Central memory CD8-positive, alpha-beta T cell (primary cell): ENCODE results near the gene MTTP.

Experiments
- ATAC-seq: fragments of 150-1000 bp; cut with Tn5 transposase; replicated peaks from 2 replicates; pipeline ENCODE4 v1.10.0; 2022; ENCODE audit warnings: mild to moderate bottlenecking, moderate FRiP score, moderate number of reproducible peaks; ENCODE audit not compliant: poor library complexity, severe bottlenecking; ENCODE audit errors: extremely low read depth
- DNase-seq, 2 donors: peaks; one replicate each; pipeline ENCODE4 v3.0.0; 2021; ENCODE audit warnings: low spot score in 2 of 2
- H3K27ac Mint-ChIP-seq: one replicate; pipeline ENCODE4 v1.8.0; 2022; ENCODE audit warnings: low read depth, mild to moderate bottlenecking, moderate library complexity, mixed read lengths
- H3K27me3 Mint-ChIP-seq: one replicate; pipeline ENCODE4 v1.8.0; 2022; ENCODE audit warnings: mixed read lengths
- H3K36me3 Mint-ChIP-seq: one replicate; pipeline ENCODE4 v1.8.0; 2022; ENCODE audit warnings: mild to moderate bottlenecking, moderate library complexity, mixed read lengths; ENCODE audit not compliant: insufficient read depth
- H3K4me1 Mint-ChIP-seq: one replicate; pipeline ENCODE4 v1.8.0; 2022; ENCODE audit warnings: mixed read lengths
- H3K4me3 Mint-ChIP-seq: one replicate; pipeline ENCODE4 v1.8.0; 2022; ENCODE audit warnings: mild to moderate bottlenecking, moderate library complexity, mixed read lengths
- H3K9me3 Mint-ChIP-seq: one replicate; pipeline ENCODE4 v1.8.0; 2022; ENCODE audit warnings: mixed read lengths

Gene MTTP

GRCh38 chr4:99572527-99573240, 1.9 kb upstream of the MTTP start:
- Mint-ChIP-seq H3K9me3 (no peaks in the 10 kb centered on the region), H3K4me1 (no peaks in the 10 kb centered on the region), H3K27ac (no peak overlapping the region), H3K4me3 (no peak overlapping the region), H3K36me3 (no peaks in the 10 kb centered on the region), H3K27me3 (peaks cover 77% of the 10 kb centered on the region)
- no peak for ATAC-seq
- no peak for DNase-seq

- H3K4me1 Mint-ChIP-seq, result no peaks in the 10 kb centered on the region
- DNase-seq (no peak), ATAC-seq (no peak)
- no peaks in the 10 kb centered on the region for H3K36me3 Mint-ChIP-seq
- H3K4me3 Mint-ChIP-seq, result no peak overlapping the region
- H3K27me3 Mint-ChIP-seq, result peaks cover 77% of the 10 kb centered on the region
- no peak overlapping the region for H3K27ac Mint-ChIP-seq
- H3K9me3 Mint-ChIP-seq, result no peaks in the 10 kb centered on the region
Observed at GRCh38 chr4:99573735-99574368, 772 bp upstream of the MTTP start.

GRCh38 chr4:99578714-99579113, 4.1 kb downstream of the MTTP start:
- H3K4me1 Mint-ChIP-seq, result no peaks in the 10 kb centered on the region
- DNase-seq (no peak), ATAC-seq (no peak)
- no peaks in the 10 kb centered on the region for H3K9me3 Mint-ChIP-seq
- no peaks in the 10 kb centered on the region for H3K36me3 Mint-ChIP-seq
- H3K27ac Mint-ChIP-seq, result no peak overlapping the region
- peaks cover 67% of the 10 kb centered on the region for H3K27me3 Mint-ChIP-seq
- no peak overlapping the region for H3K4me3 Mint-ChIP-seq

- no peaks in the 10 kb centered on the region for H3K4me1 Mint-ChIP-seq
- no peak for ATAC-seq
- H3K36me3 Mint-ChIP-seq, result no peaks in the 10 kb centered on the region
- H3K27me3 Mint-ChIP-seq, result peaks cover 48% of the 10 kb centered on the region
- H3K9me3 Mint-ChIP-seq, result no peaks in the 10 kb centered on the region
- no peak overlapping the region for H3K4me3 Mint-ChIP-seq
- DNase-seq, result no peak
- no peak overlapping the region for H3K27ac Mint-ChIP-seq
Observed at GRCh38 chr4:99585516-99585915, 10.9 kb downstream of the MTTP start.

- Mint-ChIP-seq H3K27ac (no peak overlapping the region), H3K9me3 (no peaks in the 10 kb centered on the region), H3K4me3 (no peak overlapping the region), H3K27me3 (peaks cover 43% of the 10 kb centered on the region), H3K36me3 (no peaks in the 10 kb centered on the region), H3K4me1 (no peaks in the 10 kb centered on the region)
- ATAC-seq (no peak), DNase-seq (no peak)
Observed at GRCh38 chr4:99586322-99586721, 11.7 kb downstream of the MTTP start.

- ATAC-seq (no peak), DNase-seq (no peak)
- no peak overlapping the region for H3K4me3 Mint-ChIP-seq
- H3K27me3 Mint-ChIP-seq, result peaks cover 39% of the 10 kb centered on the region
- H3K4me1 Mint-ChIP-seq, result no peaks in the 10 kb centered on the region
- no peak overlapping the region for H3K27ac Mint-ChIP-seq
- no peaks in the 10 kb centered on the region for H3K36me3 Mint-ChIP-seq
- H3K9me3 Mint-ChIP-seq, result no peaks in the 10 kb centered on the region
Observed at GRCh38 chr4:99586797-99587196, 12.2 kb downstream of the MTTP start.

- peaks cover 33% of the 10 kb centered on the region for H3K27me3 Mint-ChIP-seq
- no peak overlapping the region for H3K4me3 Mint-ChIP-seq
- H3K36me3 Mint-ChIP-seq, result no peaks in the 10 kb centered on the region
- no peak overlapping the region for H3K27ac Mint-ChIP-seq
- ATAC-seq (no peak), DNase-seq (no peak)
- no peaks in the 10 kb centered on the region for H3K9me3 Mint-ChIP-seq
- H3K4me1 Mint-ChIP-seq, result no peaks in the 10 kb centered on the region
Observed at GRCh38 chr4:99587309-99587708, 12.7 kb downstream of the MTTP start.

- H3K4me3 Mint-ChIP-seq, result no peak overlapping the region
- peaks cover 28% of the 10 kb centered on the region for H3K27me3 Mint-ChIP-seq
- no peaks in the 10 kb centered on the region for H3K9me3 Mint-ChIP-seq
- no peak for DNase-seq
- H3K4me1 Mint-ChIP-seq, result no peaks in the 10 kb centered on the region
- no peak for ATAC-seq
- no peaks in the 10 kb centered on the region for H3K36me3 Mint-ChIP-seq
- H3K27ac Mint-ChIP-seq, result no peak overlapping the region
Observed at GRCh38 chr4:99587803-99588202, 13.2 kb downstream of the MTTP start.

GRCh38 chr4:99591757-99592156, 17.1 kb downstream of the MTTP start:
- no peaks in the 10 kb centered on the region for H3K36me3 Mint-ChIP-seq
- H3K27me3 Mint-ChIP-seq, result peaks cover 13% of the 10 kb centered on the region
- H3K27ac Mint-ChIP-seq, result no peak overlapping the region
- H3K4me1 Mint-ChIP-seq, result no peaks in the 10 kb centered on the region
- no peaks in the 10 kb centered on the region for H3K9me3 Mint-ChIP-seq
- ATAC-seq (no peak), DNase-seq (no peak)
- no peak overlapping the region for H3K4me3 Mint-ChIP-seq

GRCh38 chr4:99593781-99594641, 19.4 kb downstream of the MTTP start:
- Mint-ChIP-seq H3K4me1 (no peaks in the 10 kb centered on the region), H3K27me3 (peaks cover 11% of the 10 kb centered on the region), H3K4me3 (no peak overlapping the region), H3K36me3 (no peaks in the 10 kb centered on the region), H3K27ac (no peak overlapping the region), H3K9me3 (no peaks in the 10 kb centered on the region)
- ATAC-seq (no peak), DNase-seq (no peak)

- Mint-ChIP-seq H3K36me3 (no peaks in the 10 kb centered on the region), H3K4me1 (no peaks in the 10 kb centered on the region), H3K27ac (no peak overlapping the region), H3K27me3 (peaks cover 11% of the 10 kb centered on the region), H3K9me3 (no peaks in the 10 kb centered on the region), H3K4me3 (no peak overlapping the region)
- DNase-seq, result no peak
- no peak for ATAC-seq
Observed at GRCh38 chr4:99594818-99595217, 20.2 kb downstream of the MTTP start.

GRCh38 chr4:99606716-99607115, 32.1 kb downstream of the MTTP start:
- Mint-ChIP-seq H3K27me3 (peaks cover 83% of the 10 kb centered on the region), H3K27ac (no peak overlapping the region), H3K36me3 (no peaks in the 10 kb centered on the region), H3K4me3 (no peak overlapping the region), H3K9me3 (no peaks in the 10 kb centered on the region), H3K4me1 (no peaks in the 10 kb centered on the region)
- ATAC-seq, result no peak
- no peak for DNase-seq

GRCh38 chr4:99608417-99608816, 33.8 kb downstream of the MTTP start:
- no peaks in the 10 kb centered on the region for H3K9me3 Mint-ChIP-seq
- H3K4me1 Mint-ChIP-seq, result no peaks in the 10 kb centered on the region
- no peak for DNase-seq
- H3K27ac Mint-ChIP-seq, result no peak overlapping the region
- no peaks in the 10 kb centered on the region for H3K36me3 Mint-ChIP-seq
- no peak overlapping the region for H3K4me3 Mint-ChIP-seq
- no peak for ATAC-seq
- peaks cover 83% of the 10 kb centered on the region for H3K27me3 Mint-ChIP-seq
